ENCODE measurements around the gene DBF4B. TPM values are rescaled to one million over a fixed set of nuclear protein-coding genes. Genes with fewer than 3 reads are reported as not detected.

DBF4B gene
- total and polyA plus RNA-seq, 2 of the 13 experiments (the other 11 are each of a cell fraction or from before 2014, with no cell fraction given), result 11.7 to 13.2 TPM

DNA sequence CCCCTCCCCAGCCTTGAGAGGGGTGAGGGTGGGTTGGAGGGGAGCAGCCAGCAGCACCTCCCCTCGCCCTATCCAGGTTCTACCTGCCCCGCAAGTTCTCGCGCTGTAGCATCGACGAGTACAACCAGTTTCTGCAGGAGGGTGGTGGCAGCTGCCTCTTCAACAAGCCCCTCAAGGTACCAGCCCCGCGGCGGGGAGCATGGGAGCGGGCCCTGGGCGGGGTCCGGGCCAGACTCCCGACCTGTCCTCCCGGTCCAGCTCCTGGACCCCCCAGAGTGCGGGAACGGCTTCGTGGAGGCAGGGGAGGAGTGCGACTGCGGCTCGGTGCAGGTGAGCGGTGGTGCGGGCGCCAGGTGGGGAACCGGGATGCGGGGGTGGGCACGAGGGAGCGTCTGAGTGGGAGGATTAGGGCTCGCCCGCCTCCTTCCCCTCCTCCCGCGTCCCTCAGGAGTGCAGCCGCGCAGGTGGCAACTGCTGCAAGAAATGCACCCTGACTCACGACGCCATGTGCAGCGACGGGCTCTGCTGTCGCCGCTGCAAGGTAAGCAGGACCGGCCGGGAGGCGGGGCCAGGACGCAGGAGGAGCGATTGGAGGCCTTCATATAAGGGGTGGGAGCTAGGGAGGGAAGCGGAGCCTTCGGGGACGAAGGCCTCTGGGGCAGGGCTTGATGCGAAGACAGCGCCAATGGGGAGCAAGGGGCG lies 66.8 kb downstream of the DBF4B start (continued):
- TF ChIP-seq, protein P1, sequence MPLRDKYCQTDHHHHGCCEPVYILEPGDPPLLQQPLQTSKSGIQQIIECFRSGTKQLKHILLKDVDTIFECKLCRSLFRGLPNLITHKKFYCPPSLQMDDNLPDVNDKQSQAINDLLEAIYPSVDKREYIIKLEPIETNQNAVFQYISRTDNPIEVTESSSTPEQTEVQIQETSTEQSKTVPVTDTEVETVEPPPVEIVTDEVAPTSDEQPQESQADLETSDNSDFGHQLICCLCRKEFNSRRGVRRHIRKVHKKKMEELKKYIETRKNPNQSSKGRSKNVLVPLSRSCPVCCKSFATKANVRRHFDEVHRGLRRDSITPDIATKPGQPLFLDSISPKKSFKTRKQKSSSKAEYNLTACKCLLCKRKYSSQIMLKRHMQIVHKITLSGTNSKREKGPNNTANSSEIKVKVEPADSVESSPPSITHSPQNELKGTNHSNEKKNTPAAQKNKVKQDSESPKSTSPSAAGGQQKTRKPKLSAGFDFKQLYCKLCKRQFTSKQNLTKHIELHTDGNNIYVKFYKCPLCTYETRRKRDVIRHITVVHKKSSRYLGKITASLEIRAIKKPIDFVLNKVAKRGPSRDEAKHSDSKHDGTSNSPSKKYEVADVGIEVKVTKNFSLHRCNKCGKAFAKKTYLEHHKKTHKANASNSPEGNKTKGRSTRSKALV (CRISPR knock-in tag; IDR thresholded peaks at IDR 0.05), result 0 out of 2 replicates have a peak, but pooled peaks have one; percentile 24
- TF ChIP-seq, protein P2, sequence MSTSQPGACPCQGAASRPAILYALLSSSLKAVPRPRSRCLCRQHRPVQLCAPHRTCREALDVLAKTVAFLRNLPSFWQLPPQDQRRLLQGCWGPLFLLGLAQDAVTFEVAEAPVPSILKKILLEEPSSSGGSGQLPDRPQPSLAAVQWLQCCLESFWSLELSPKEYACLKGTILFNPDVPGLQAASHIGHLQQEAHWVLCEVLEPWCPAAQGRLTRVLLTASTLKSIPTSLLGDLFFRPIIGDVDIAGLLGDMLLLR (CRISPR knock-in tag; IDR thresholded peaks at IDR 0.05), result peak; percentile 88
- TF ChIP-seq, protein P3, sequence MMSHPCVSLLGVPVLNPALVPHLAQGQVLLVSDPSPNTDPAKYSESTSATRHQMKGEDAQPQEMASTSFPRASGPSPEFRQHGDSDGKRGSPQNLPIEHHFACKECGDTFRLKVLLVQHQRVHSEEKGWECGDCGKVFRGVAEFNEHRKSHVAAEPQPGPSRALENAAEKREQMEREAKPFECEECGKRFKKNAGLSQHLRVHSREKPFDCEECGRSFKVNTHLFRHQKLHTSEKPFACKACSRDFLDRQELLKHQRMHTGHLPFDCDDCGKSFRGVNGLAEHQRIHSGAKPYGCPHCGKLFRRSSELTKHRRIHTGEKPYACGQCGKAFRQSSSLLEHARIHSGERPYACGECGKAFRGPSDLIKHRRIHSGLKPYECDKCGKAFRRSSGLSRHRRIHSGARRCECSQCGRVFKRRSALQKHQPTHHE (CRISPR knock-in tag; IDR thresholded peaks at IDR 0.05; ENCODE audit: borderline replicate concordance), result peak; percentile 90; the same call in 1 of the 2 replicates
- TF ChIP-seq TBP (CRISPR knock-in tag; IDR thresholded peaks at IDR 0.05) (0 out of 2 replicates have a peak, but pooled peaks have one; percentile 58), ZFY (CRISPR knock-in tag; IDR thresholded peaks at IDR 0.05) (peak; percentile 36), ZNF160 (CRISPR knock-in tag; IDR thresholded peaks at IDR 0.05) (0 out of 2 replicates have a peak, but pooled peaks have one; percentile 25), CBX1 (IDR thresholded peaks at IDR 0.05; ENCODE audit: low read depth) (peak; percentile 36), ZNF816 (CRISPR knock-in tag; IDR thresholded peaks at IDR 0.05; ENCODE audit: borderline replicate concordance) (no peak), MZF1 (CRISPR knock-in tag; IDR thresholded peaks at IDR 0.05; ENCODE audit: borderline replicate concordance) (0 out of 2 replicates have a peak, but pooled peaks have one; percentile 51)
- TF ChIP-seq, protein P4, sequence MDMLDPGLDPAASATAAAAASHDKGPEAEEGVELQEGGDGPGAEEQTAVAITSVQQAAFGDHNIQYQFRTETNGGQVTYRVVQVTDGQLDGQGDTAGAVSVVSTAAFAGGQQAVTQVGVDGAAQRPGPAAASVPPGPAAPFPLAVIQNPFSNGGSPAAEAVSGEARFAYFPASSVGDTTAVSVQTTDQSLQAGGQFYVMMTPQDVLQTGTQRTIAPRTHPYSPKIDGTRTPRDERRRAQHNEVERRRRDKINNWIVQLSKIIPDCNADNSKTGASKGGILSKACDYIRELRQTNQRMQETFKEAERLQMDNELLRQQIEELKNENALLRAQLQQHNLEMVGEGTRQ (IDR thresholded peaks at IDR 0.05; ENCODE audit: low read depth, low read length), result no peak
- TF ChIP-seq, protein P4 (CRISPR knock-in tag; IDR thresholded peaks at IDR 0.05; ENCODE audit: borderline replicate concordance), result no peak; the same call in 1 of the 2 replicates
- TF ChIP-seq, protein P5, sequence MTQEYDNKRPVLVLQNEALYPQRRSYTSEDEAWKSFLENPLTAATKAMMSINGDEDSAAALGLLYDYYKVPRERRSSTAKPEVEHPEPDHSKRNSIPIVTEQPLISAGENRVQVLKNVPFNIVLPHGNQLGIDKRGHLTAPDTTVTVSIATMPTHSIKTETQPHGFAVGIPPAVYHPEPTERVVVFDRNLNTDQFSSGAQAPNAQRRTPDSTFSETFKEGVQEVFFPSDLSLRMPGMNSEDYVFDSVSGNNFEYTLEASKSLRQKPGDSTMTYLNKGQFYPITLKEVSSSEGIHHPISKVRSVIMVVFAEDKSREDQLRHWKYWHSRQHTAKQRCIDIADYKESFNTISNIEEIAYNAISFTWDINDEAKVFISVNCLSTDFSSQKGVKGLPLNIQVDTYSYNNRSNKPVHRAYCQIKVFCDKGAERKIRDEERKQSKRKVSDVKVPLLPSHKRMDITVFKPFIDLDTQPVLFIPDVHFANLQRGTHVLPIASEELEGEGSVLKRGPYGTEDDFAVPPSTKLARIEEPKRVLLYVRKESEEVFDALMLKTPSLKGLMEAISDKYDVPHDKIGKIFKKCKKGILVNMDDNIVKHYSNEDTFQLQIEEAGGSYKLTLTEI (CRISPR knock-in tag; conservative IDR thresholded peaks at IDR 0.05), result no peak
- TF ChIP-seq, protein P6, sequence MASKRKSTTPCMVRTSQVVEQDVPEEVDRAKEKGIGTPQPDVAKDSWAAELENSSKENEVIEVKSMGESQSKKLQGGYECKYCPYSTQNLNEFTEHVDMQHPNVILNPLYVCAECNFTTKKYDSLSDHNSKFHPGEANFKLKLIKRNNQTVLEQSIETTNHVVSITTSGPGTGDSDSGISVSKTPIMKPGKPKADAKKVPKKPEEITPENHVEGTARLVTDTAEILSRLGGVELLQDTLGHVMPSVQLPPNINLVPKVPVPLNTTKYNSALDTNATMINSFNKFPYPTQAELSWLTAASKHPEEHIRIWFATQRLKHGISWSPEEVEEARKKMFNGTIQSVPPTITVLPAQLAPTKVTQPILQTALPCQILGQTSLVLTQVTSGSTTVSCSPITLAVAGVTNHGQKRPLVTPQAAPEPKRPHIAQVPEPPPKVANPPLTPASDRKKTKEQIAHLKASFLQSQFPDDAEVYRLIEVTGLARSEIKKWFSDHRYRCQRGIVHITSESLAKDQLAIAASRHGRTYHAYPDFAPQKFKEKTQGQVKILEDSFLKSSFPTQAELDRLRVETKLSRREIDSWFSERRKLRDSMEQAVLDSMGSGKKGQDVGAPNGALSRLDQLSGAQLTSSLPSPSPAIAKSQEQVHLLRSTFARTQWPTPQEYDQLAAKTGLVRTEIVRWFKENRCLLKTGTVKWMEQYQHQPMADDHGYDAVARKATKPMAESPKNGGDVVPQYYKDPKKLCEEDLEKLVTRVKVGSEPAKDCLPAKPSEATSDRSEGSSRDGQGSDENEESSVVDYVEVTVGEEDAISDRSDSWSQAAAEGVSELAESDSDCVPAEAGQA (IDR thresholded peaks at IDR 0.05; ENCODE audit: low read depth), result 0 out of 2 replicates have a peak, but pooled peaks have one; percentile 39
- TF ChIP-seq, protein P6 (CRISPR knock-in tag; IDR thresholded peaks at IDR 0.05; ENCODE audit: borderline replicate concordance), result no peak

Measured in HepG2 (cell line).